CD4-positive, alpha-beta T cell (primary cell): ENCODE data around the gene FARP1. TPM values are rescaled to one million over a fixed set of nuclear protein-coding genes. Genes with fewer than 3 reads are reported as not detected.

Experiments
- ATAC-seq: fragments of 200-7000 bp; cut with Tn5 transposase; one replicate; pipeline ENCODE4 v1.10.0; 2022; ENCODE audit warnings: mild to moderate bottlenecking; ENCODE audit not compliant: poor library complexity
- CTCF ChIA-PET: fragments of 350-600 bp; sonication (Branson Sonifier 250); formaldehyde crosslinking; loops from one replicate; lab custom pipeline; 2021; ENCODE audit warnings: antibody characterized with exemption, inconsistent platforms; lab: Charles Lee
- POLR2A ChIA-PET: fragments of 350-600 bp; sonication (Branson Sonifier 250); formaldehyde crosslinking; loops from one replicate; lab custom pipeline; 2021; ENCODE audit warnings: antibody characterized with exemption, inconsistent platforms; lab: Charles Lee
- DNase-seq, 14 experiments: peaks; one replicate each; pipeline ENCODE4 v3.0.0-alpha.2; 2013 to 2020; ENCODE audit warnings: mixed read lengths in 2 of 14
- H3K27ac ChIP-seq, 2 donors: one replicate each; pipeline versions ENCODE4 v1.5.1 to v1.7.0; 2013; ENCODE audit warnings: low read length in 2 of 2, low read depth in 1 of 2, mild to moderate bottlenecking in 1 of 2
- H3K27me3 ChIP-seq, 2 experiments: 1 replicate in 1 of 2; 2 replicates in 1 of 2; pipeline versions ENCODE4 v1.6.1 to v1.7.0; 2013; ENCODE audit warnings: low read length in 2 of 2, control low read depth in 1 of 2, mild to moderate bottlenecking in 1 of 2, moderate library complexity in 1 of 2; ENCODE audit not compliant: insufficient read depth in 2 of 2, control insufficient read depth in 1 of 2
- H3K36me3 ChIP-seq: one replicate; pipeline ENCODE4 v1.6.1; 2013; ENCODE audit warnings: low read length, control low read depth; ENCODE audit not compliant: insufficient read depth
- H3K4me1 ChIP-seq: one replicate; pipeline ENCODE4 v1.6.1; 2013; ENCODE audit warnings: low read length, control low read depth; ENCODE audit not compliant: insufficient read depth
- H3K4me3 ChIP-seq: one replicate; pipeline ENCODE4 v1.5.1; 2013; ENCODE audit warnings: mild to moderate bottlenecking, low read length, moderate library complexity
- H3K9me3 ChIP-seq, 2 experiments: 1 replicate in 1 of 2; 2 replicates in 1 of 2; pipeline versions ENCODE4 v1.6.1 to v1.7.0; 2013; ENCODE audit warnings: low read length in 2 of 2, mild to moderate bottlenecking in 2 of 2, control low read depth in 1 of 2, moderate library complexity in 1 of 2; ENCODE audit not compliant: control insufficient read depth in 1 of 2, insufficient read depth in 1 of 2
- H3K27ac Mint-ChIP-seq: one replicate; pipeline ENCODE4 v1.8.0; 2020; ENCODE audit warnings: mixed read lengths
- H3K27me3 Mint-ChIP-seq: one replicate; pipeline ENCODE4 v1.8.0; 2021; ENCODE audit warnings: mixed read lengths
- H3K36me3 Mint-ChIP-seq: one replicate; pipeline ENCODE4 v1.8.0; 2021; ENCODE audit warnings: low read depth, mixed read lengths
- H3K4me1 Mint-ChIP-seq: one replicate; pipeline ENCODE4 v1.8.0; 2021; ENCODE audit warnings: low read depth, mixed read lengths
- H3K4me3 Mint-ChIP-seq: one replicate; pipeline ENCODE4 v1.8.0; 2020; ENCODE audit warnings: mild to moderate bottlenecking, mixed read lengths
- H3K9me3 Mint-ChIP-seq: one replicate; pipeline ENCODE4 v1.8.0; 2020; ENCODE audit warnings: mixed read lengths
- intact Hi-C, 2 experiments: fragments of 100-400 bp; cut with DNase I in 1 of 2; cut with micrococcal nuclease in 1 of 2; formaldehyde crosslinking; loops; one replicate each; pipeline versions ENCODE4 v1.15.1 to v1.9.0; 2023 to 2025; cut with DNase I, micrococcal nuclease
- total RNA-seq, 174 experiments: library from RNA in 2 of 174; stranded (reverse) in 2 of 174; gene quantifications; one replicate each; pipeline ENCODE4 v1.2.3 and lab custom pipeline; 2021 to 2026
- TF ChIP-seq, protein P1 (sequence below): fragments of 200-600 bp; IDR thresholded peaks from one replicate; pipeline ENCODE4 v1.8.0; 2022; ENCODE audit warnings: antibody characterized with exemption, mild to moderate bottlenecking

Gene FARP1
- total RNA-seq, 2 experiments from 2014 or later, result 0.30 TPM; not detected in 1

DNA sequence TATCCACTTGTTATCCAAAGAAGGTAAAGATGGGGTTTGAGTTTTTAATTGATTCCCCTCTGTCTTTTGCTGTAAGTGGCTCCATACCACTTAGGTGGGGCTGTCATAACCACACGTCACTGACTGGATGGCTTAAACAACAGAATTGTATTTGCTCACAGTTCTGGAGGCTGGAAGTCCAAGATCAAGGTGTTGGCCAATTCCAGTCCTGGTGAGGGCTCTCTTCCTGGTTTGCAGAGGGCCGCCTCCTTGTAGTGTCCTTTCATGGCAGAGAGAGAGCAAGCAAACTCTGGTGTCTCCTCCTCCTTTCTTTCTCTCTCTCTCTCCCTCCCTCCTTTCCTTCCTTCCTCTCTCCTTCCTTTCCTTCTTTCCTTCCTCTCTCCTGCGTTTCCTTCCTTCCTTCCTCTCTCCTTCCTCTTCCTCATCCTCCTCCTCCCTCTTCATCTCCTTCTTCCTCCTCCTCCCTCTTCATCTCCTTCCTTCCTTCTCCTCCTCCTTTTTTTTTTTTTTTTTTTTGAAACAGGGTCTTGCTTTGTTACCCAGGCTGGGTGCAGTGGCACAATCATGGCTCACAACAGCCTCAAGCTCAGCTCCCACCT is 174.8 kb downstream of the FARP1 start:
- Histone ChIP-seq H3K27ac (no peak overlapping the region), H3K27me3 (no peaks in the 10 kb centered on the region), H3K9me3 (no peaks in the 10 kb centered on the region), H3K4me3 (no peak overlapping the region), H3K4me1 (no peaks in the 10 kb centered on the region), H3K36me3 (no peaks in the 10 kb centered on the region)
- Mint-ChIP-seq H3K4me3 (no peak overlapping the region), H3K27ac (no peak overlapping the region), H3K36me3 (no peaks in the 10 kb centered on the region), H3K27me3 (peaks cover 10% of the 10 kb centered on the region), H3K4me1 (no peaks in the 10 kb centered on the region), H3K9me3 (no peaks in the 10 kb centered on the region)
- TF ChIP-seq, protein P1, sequence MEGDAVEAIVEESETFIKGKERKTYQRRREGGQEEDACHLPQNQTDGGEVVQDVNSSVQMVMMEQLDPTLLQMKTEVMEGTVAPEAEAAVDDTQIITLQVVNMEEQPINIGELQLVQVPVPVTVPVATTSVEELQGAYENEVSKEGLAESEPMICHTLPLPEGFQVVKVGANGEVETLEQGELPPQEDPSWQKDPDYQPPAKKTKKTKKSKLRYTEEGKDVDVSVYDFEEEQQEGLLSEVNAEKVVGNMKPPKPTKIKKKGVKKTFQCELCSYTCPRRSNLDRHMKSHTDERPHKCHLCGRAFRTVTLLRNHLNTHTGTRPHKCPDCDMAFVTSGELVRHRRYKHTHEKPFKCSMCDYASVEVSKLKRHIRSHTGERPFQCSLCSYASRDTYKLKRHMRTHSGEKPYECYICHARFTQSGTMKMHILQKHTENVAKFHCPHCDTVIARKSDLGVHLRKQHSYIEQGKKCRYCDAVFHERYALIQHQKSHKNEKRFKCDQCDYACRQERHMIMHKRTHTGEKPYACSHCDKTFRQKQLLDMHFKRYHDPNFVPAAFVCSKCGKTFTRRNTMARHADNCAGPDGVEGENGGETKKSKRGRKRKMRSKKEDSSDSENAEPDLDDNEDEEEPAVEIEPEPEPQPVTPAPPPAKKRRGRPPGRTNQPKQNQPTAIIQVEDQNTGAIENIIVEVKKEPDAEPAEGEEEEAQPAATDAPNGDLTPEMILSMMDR, result no peak
- ATAC-seq (no peak), DNase-seq (no peak)
- ChIA-PET CTCF (no interaction called here), POLR2A (no interaction called here)
- intact Hi-C loops, result no loop called here

DNA sequence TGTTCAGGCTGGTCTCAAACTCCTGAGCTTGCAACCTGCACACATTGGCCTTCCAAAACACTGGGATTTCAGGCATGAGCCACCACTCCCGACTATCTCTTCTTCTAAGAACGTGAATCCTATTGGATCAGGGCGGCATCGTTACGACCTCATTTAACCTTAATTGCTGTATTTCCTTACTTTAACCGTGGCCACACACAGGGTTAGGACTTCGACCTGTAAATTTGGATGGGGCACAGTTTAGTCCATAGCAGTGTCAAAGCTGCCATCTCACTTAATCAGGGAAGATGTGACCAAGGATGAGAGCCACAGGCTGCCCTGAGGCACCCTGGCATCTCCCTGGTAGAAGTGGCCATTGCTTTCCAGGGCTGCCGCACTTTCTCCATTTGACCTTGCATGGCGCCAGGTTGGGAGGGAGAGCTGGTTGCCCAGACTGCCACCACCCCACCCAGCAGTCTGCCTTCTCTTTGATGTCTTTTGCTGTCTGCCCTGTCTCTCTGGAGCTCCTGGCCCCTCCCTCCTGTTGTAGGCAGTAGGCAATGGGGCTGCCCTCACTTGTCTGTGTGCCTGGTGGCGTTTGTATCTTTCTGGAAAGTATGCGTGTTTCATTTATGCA is 175.5 kb downstream of the FARP1 start:
- Mint-ChIP-seq H3K27me3 (peaks cover 10% of the 10 kb centered on the region), H3K4me3 (no peak overlapping the region), H3K36me3 (no peaks in the 10 kb centered on the region), H3K27ac (no peak overlapping the region), H3K9me3 (no peaks in the 10 kb centered on the region), H3K4me1 (no peaks in the 10 kb centered on the region)
- DNase-seq, result no peak
- TF ChIP-seq, protein P1, result no peak
- POLR2A ChIA-PET, result no interaction called here
- CTCF ChIA-PET, result interaction anchor here (1.0 kb wide), 1 partner anchor 12 kb away, joined by 3 read pairs; no protein-coding TSS in a partner anchor
- Histone ChIP-seq H3K4me1 (no peaks in the 10 kb centered on the region), H3K36me3 (no peaks in the 10 kb centered on the region), H3K27me3 (no peaks in the 10 kb centered on the region), H3K4me3 (no peak overlapping the region), H3K27ac (no peak overlapping the region), H3K9me3 (no peaks in the 10 kb centered on the region)
- intact Hi-C loops, result no loop called here
- no peak for ATAC-seq

DNA sequence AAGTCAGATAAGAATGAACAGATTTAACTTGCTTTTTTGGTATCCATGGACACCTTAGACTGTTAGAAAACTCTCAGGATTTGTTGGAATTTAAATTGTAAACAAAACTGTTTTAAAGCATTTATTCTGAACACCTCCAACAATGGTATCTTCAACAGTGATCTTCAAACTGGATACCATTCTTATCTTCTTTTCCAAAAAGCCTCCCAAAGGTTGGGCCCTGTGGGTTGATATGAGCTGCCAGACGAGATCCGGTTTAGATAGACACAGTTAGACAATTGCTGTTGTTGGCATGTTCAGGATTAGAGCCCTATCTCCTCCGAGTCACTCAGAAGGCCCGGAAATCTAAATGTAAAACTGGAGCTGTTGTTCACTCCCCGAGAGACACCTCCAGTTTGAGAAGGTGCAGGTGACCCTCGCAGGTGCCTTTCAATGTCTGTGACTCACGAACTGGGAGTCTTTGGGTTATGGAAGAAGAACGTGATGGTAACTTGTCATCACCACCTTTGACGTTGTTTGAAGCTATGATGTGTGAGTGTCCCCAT is 177.7 kb downstream of the FARP1 start:
- H3K27me3 ChIP-seq, result peaks cover 0 to 4% of the 10 kb centered on the region in 2 experiments
- POLR2A ChIA-PET, result no interaction called here
- ATAC-seq (no peak), DNase-seq (no peak)
- H3K4me3 ChIP-seq, result no peak overlapping the region
- Mint-ChIP-seq H3K27me3 (peaks cover 15% of the 10 kb centered on the region), H3K36me3 (no peaks in the 10 kb centered on the region), H3K4me1 (no peaks in the 10 kb centered on the region), H3K9me3 (no peaks in the 10 kb centered on the region), H3K4me3 (no peak overlapping the region), H3K27ac (no peak overlapping the region)
- no peaks in the 10 kb centered on the region for H3K36me3 ChIP-seq
- no peaks in the 10 kb centered on the region for H3K4me1 ChIP-seq
- intact Hi-C loops, result no loop called here
- CTCF ChIA-PET, result no interaction called here
- no peaks in the 10 kb centered on the region for H3K9me3 ChIP-seq
- no peak overlapping the region for H3K27ac ChIP-seq
- TF ChIP-seq, protein P1, result no peak
